ENCODE measurements around the gene FAM222B.

GRCh38 chr17:28841901-28842281, 699 bp downstream of the FAM222B start:
- TF ChIP-seq CTCF (optimal IDR thresholded peaks at IDR 0.05 in 1 of 3, IDR thresholded peaks at IDR 0.05 in 1 of 3, conservative IDR thresholded peaks at IDR 0.05 in 1 of 3; ENCODE audit: extremely low read depth in 1 of 3, insufficient read depth in 2 of 3, low read length in 3 of 3) (no peak), EZH2 (IDR thresholded peaks at IDR 0.05; ENCODE audit: low read length) (no peak)
